Measurements from ENCODE around the gene WDR82.

Gene WDR82

DNA sequence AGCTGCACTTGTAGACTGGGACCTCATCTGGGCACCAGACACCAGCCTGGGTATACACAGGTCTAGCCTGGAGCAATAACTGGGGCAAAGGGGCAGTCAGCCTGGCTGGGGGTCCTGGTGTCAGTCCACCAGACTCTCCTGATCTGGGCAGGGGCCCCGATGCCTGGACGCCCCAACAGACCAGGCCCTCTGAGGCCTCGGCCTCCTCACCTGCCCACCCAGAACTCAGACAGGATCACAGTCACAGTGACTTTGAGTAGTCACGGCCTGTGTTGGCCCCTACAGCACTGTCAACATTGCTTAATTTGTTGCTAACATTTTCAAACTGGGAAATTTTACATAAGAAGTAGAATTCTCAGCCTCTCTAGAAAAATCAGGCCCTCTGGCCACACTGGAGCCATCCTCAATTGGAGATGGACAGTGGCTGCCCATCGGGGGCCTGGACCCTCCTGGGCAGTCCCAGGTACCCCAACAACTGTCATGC, 45.3 kb downstream of the WDR82 start:
- TF ChIP-seq CSDC2 (CRISPR knock-in tag; IDR thresholded peaks at IDR 0.05) (no peak), ISL1 (CRISPR knock-in tag; IDR thresholded peaks at IDR 0.05) (no peak), ZNF8 (CRISPR knock-in tag; IDR thresholded peaks at IDR 0.05) (no peak), ZNF70 (CRISPR knock-in tag; IDR thresholded peaks at IDR 0.05) (no peak), BACH2 (CRISPR knock-in tag; IDR thresholded peaks at IDR 0.05; ENCODE audit: borderline replicate concordance) (no peak), RARB (CRISPR knock-in tag; IDR thresholded peaks at IDR 0.05) (no peak), PPARA (CRISPR knock-in tag; IDR thresholded peaks at IDR 0.05; ENCODE audit: borderline replicate concordance) (no peak), ZNF565 (CRISPR knock-in tag; conservative IDR thresholded peaks at IDR 0.05; ENCODE audit: low read depth) (no peak), SNAI2 (CRISPR knock-in tag; IDR thresholded peaks at IDR 0.05) (no peak), ZC3H10 (CRISPR knock-in tag; IDR thresholded peaks at IDR 0.05) (no peak), ESRRG (CRISPR knock-in tag; IDR thresholded peaks at IDR 0.05) (no peak), TOX (CRISPR knock-in tag; IDR thresholded peaks at IDR 0.05; ENCODE audit: borderline replicate concordance) (no peak), TCF4 (CRISPR knock-in tag; IDR thresholded peaks at IDR 0.05; ENCODE audit: borderline replicate concordance) (no peak), GLIS3 (CRISPR knock-in tag; IDR thresholded peaks at IDR 0.05) (no peak), OSR1 (CRISPR knock-in tag; IDR thresholded peaks at IDR 0.05) (no peak)
- TF ChIP-seq, protein P1, sequence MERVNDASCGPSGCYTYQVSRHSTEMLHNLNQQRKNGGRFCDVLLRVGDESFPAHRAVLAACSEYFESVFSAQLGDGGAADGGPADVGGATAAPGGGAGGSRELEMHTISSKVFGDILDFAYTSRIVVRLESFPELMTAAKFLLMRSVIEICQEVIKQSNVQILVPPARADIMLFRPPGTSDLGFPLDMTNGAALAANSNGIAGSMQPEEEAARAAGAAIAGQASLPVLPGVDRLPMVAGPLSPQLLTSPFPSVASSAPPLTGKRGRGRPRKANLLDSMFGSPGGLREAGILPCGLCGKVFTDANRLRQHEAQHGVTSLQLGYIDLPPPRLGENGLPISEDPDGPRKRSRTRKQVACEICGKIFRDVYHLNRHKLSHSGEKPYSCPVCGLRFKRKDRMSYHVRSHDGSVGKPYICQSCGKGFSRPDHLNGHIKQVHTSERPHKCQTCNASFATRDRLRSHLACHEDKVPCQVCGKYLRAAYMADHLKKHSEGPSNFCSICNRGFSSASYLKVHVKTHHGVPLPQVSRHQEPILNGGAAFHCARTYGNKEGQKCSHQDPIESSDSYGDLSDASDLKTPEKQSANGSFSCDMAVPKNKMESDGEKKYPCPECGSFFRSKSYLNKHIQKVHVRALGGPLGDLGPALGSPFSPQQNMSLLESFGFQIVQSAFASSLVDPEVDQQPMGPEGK (CRISPR knock-in tag; IDR thresholded peaks at IDR 0.05; ENCODE audit: borderline replicate concordance), result no peak
- TF ChIP-seq, protein P2, sequence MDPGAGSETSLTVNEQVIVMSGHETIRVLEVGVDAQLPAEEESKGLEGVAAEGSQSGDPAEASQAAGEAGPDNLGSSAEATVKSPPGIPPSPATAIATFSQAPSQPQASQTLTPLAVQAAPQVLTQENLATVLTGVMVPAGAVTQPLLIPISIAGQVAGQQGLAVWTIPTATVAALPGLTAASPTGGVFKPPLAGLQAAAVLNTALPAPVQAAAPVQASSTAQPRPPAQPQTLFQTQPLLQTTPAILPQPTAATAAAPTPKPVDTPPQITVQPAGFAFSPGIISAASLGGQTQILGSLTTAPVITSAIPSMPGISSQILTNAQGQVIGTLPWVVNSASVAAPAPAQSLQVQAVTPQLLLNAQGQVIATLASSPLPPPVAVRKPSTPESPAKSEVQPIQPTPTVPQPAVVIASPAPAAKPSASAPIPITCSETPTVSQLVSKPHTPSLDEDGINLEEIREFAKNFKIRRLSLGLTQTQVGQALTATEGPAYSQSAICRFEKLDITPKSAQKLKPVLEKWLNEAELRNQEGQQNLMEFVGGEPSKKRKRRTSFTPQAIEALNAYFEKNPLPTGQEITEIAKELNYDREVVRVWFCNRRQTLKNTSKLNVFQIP (CRISPR knock-in tag; IDR thresholded peaks at IDR 0.05; ENCODE audit: borderline replicate concordance, low read depth), result no peak
- TF ChIP-seq, protein P3, sequence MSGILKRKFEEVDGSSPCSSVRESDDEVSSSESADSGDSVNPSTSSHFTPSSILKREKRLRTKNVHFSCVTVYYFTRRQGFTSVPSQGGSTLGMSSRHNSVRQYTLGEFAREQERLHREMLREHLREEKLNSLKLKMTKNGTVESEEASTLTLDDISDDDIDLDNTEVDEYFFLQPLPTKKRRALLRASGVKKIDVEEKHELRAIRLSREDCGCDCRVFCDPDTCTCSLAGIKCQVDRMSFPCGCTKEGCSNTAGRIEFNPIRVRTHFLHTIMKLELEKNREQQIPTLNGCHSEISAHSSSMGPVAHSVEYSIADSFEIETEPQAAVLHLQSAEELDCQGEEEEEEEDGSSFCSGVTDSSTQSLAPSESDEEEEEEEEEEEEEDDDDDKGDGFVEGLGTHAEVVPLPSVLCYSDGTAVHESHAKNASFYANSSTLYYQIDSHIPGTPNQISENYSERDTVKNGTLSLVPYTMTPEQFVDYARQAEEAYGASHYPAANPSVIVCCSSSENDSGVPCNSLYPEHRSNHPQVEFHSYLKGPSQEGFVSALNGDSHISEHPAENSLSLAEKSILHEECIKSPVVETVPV (CRISPR knock-in tag; IDR thresholded peaks at IDR 0.05), result no peak
- ATAC-seq, result no peak

DNA sequence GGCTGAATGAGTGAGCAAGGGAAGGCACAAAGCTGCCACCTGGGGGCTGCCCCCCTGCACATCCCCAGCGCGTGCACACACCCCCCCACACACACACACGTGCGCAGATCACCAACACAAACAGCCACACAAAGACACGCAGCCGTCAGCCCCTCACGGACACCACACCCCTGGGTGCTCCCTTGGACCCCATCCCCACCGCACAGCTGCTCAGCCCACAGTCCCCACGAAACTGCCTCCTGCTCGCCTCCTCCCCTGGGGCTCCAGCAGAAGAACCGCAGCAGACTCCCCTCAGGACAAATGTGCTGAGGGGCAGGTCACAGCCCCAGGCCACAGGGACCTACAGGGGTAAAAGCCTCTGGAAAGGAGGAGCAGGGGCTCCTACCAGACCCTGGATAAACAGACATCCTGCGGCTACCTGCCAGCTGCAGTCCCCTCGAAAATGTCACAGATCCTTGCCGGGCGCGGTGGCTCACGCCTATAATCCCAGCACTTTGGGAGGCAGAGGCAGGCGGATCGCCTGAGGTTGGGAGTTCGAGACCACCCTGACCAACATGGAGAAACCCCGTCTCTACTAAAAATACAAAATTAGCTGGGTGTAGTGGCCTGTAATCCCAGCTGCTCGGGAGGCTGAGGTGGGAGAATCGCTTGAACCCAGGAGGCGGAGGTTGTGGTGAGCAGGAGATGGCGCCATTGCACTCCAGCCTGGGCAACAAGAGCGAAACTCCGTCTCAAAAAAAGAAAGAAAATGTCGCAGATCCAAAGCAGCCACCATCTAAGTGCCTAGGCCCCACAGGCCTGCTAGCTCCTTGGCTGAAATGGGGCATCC, 46.0 kb downstream of the WDR82 start:
- ATAC-seq, result no peak
- TF ChIP-seq, protein P3 (CRISPR knock-in tag; IDR thresholded peaks at IDR 0.05), result no peak
- TF ChIP-seq, protein P1 (CRISPR knock-in tag; IDR thresholded peaks at IDR 0.05; ENCODE audit: borderline replicate concordance), result no peak
- TF ChIP-seq TCF4 (CRISPR knock-in tag; IDR thresholded peaks at IDR 0.05; ENCODE audit: borderline replicate concordance) (no peak), ESRRG (CRISPR knock-in tag; IDR thresholded peaks at IDR 0.05) (no peak), ZFP3 (CRISPR knock-in tag; IDR thresholded peaks at IDR 0.05) (no peak), ZNF70 (CRISPR knock-in tag; IDR thresholded peaks at IDR 0.05) (no peak), CSDC2 (CRISPR knock-in tag; IDR thresholded peaks at IDR 0.05) (no peak), SNAI2 (CRISPR knock-in tag; IDR thresholded peaks at IDR 0.05) (no peak), ZC3H10 (CRISPR knock-in tag; IDR thresholded peaks at IDR 0.05) (no peak), ISL1 (CRISPR knock-in tag; IDR thresholded peaks at IDR 0.05) (no peak), ARNTL (CRISPR knock-in tag; IDR thresholded peaks at IDR 0.05; ENCODE audit: borderline replicate concordance, low read depth) (no peak), PPARA (CRISPR knock-in tag; IDR thresholded peaks at IDR 0.05; ENCODE audit: borderline replicate concordance) (no peak), GLIS3 (CRISPR knock-in tag; IDR thresholded peaks at IDR 0.05) (no peak), TOX (CRISPR knock-in tag; IDR thresholded peaks at IDR 0.05; ENCODE audit: borderline replicate concordance) (no peak), ZNF565 (CRISPR knock-in tag; conservative IDR thresholded peaks at IDR 0.05; ENCODE audit: low read depth) (no peak), OSR1 (CRISPR knock-in tag; IDR thresholded peaks at IDR 0.05) (no peak), ZNF8 (CRISPR knock-in tag; IDR thresholded peaks at IDR 0.05) (no peak)
- TF ChIP-seq, protein P2 (CRISPR knock-in tag; IDR thresholded peaks at IDR 0.05; ENCODE audit: borderline replicate concordance, low read depth), result no peak
- TF ChIP-seq, protein P4, sequence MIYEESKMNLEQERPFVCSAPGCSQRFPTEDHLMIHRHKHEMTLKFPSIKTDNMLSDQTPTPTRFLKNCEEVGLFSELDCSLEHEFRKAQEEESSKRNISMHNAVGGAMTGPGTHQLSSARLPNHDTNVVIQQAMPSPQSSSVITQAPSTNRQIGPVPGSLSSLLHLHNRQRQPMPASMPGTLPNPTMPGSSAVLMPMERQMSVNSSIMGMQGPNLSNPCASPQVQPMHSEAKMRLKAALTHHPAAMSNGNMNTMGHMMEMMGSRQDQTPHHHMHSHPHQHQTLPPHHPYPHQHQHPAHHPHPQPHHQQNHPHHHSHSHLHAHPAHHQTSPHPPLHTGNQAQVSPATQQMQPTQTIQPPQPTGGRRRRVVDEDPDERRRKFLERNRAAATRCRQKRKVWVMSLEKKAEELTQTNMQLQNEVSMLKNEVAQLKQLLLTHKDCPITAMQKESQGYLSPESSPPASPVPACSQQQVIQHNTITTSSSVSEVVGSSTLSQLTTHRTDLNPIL (CRISPR knock-in tag; IDR thresholded peaks at IDR 0.05; ENCODE audit: low read depth), result no peak
- TF ChIP-seq, protein P5, sequence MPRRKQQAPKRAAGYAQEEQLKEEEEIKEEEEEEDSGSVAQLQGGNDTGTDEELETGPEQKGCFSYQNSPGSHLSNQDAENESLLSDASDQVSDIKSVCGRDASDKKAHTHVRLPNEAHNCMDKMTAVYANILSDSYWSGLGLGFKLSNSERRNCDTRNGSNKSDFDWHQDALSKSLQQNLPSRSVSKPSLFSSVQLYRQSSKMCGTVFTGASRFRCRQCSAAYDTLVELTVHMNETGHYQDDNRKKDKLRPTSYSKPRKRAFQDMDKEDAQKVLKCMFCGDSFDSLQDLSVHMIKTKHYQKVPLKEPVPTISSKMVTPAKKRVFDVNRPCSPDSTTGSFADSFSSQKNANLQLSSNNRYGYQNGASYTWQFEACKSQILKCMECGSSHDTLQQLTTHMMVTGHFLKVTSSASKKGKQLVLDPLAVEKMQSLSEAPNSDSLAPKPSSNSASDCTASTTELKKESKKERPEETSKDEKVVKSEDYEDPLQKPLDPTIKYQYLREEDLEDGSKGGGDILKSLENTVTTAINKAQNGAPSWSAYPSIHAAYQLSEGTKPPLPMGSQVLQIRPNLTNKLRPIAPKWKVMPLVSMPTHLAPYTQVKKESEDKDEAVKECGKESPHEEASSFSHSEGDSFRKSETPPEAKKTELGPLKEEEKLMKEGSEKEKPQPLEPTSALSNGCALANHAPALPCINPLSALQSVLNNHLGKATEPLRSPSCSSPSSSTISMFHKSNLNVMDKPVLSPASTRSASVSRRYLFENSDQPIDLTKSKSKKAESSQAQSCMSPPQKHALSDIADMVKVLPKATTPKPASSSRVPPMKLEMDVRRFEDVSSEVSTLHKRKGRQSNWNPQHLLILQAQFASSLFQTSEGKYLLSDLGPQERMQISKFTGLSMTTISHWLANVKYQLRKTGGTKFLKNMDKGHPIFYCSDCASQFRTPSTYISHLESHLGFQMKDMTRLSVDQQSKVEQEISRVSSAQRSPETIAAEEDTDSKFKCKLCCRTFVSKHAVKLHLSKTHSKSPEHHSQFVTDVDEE (CRISPR knock-in tag; IDR thresholded peaks at IDR 0.05), result no peak
